GM10266 (cell line): ENCODE measurements around the gene NNAT.
"Not testable (repeated sequence)": the region's sequence is repeated elsewhere in the genome, so short reads cannot be mapped to it uniquely, and the experiment has no call there.

Experiments used
- DNase-seq: peaks from one replicate; pipeline ENCODE4 v3.0.0; 2012; ENCODE audit errors: extremely low spot score
- TF ChIP-seq, protein P1 (sequence below): IDR thresholded peaks from 2 replicates; pipeline ENCODE4 v1.5.1; 2012; ENCODE audit warnings: mild to moderate bottlenecking, low read depth; ENCODE audit not compliant: control insufficient read depth, insufficient read depth; ENCODE audit errors: missing control alignments

The NNAT gene

GRCh38 chr20:37544386-37544785 is 23.3 kb downstream of the NNAT start:
- no peak for DNase-seq
- TF ChIP-seq, protein P1, sequence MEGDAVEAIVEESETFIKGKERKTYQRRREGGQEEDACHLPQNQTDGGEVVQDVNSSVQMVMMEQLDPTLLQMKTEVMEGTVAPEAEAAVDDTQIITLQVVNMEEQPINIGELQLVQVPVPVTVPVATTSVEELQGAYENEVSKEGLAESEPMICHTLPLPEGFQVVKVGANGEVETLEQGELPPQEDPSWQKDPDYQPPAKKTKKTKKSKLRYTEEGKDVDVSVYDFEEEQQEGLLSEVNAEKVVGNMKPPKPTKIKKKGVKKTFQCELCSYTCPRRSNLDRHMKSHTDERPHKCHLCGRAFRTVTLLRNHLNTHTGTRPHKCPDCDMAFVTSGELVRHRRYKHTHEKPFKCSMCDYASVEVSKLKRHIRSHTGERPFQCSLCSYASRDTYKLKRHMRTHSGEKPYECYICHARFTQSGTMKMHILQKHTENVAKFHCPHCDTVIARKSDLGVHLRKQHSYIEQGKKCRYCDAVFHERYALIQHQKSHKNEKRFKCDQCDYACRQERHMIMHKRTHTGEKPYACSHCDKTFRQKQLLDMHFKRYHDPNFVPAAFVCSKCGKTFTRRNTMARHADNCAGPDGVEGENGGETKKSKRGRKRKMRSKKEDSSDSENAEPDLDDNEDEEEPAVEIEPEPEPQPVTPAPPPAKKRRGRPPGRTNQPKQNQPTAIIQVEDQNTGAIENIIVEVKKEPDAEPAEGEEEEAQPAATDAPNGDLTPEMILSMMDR, result no peak

- no peak for DNase-seq
- TF ChIP-seq, protein P1, result no peak
These were observed 24.5 kb downstream of the NNAT start for GRCh38 chr20:37545516-37545915.

- DNase-seq, result no peak
- TF ChIP-seq, protein P1, result no peak
These were observed 26.9 kb downstream of the NNAT start for GRCh38 chr20:37547912-37548311.

GRCh38 chr20:37550101-37550920 is 29.3 kb downstream of the NNAT start:
- DNase-seq, result not testable (repeated sequence)

- DNase-seq, result not testable (repeated sequence)
These were observed 30.6 kb downstream of the NNAT start for GRCh38 chr20:37551660-37552059.

DNA sequence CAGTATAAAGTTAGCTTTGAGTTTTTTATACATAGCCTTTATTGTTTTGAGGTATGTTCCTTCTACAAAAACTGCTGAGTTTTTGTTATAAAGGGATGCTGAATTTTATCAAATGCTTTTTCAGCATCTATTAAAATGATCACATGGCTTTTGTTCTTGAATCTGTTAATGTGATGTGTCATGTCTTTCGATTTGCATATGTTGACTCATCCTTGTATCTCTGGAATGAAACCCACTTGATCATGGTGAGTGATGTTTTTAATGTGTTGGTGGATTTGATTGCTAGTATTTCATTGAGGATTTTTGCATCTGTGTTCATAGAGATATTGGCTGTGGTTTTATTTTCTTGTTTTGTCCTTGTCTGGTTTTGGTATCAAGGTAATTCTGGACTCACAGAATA is 31.4 kb downstream of the NNAT start:
- TF ChIP-seq, protein P1, result no peak
- no peak for DNase-seq

- not testable (repeated sequence) for DNase-seq
These were observed 33.8 kb downstream of the NNAT start for GRCh38 chr20:37554721-37555298.

DNA sequence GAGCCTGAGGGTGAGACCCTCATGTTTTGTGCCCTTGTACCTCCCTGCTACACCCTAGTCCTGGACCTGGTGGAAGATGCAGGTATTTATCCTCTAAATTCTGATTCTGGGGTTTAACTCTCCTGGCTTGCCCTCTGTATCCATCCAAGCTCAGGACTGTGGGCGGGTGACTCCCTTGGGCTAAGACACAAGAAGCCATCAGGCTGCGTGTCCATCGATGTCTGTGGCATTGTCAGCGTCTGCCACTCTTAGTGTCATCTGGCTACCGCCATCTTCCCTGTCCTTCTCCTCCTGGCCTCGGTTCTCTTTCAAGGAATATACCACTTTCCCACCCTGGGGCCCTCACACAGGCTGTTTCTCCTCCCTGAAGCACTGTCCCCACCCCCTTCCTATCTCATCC is 35.5 kb downstream of the NNAT start:
- no peak for DNase-seq
- TF ChIP-seq, protein P1, result no peak

DNA sequence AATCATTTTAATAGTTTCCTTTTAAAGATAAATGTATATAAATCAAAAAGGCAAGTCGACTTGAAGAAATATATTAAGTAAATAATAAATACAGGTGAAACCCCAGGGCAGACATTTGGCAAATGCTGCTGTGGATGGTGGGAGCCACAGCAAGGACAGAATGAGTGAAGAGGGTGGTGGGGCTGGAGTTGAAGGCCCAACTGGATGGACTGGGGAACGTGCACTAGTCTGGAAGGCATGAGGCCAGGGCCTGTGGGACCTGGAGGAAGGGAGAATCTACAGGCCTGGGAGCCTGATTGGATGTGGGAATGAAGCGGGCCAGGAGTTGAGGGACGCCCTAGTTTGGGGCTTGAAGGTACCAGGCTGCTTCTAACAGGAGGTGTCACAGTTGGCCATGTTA is 37.3 kb downstream of the NNAT start:
- TF ChIP-seq, protein P1, result no peak
- no peak for DNase-seq
